Activated naive CD8-positive, alpha-beta T cell treated with anti-CD3 and anti-CD28 coated beads for 36 hours (primary cell): Measurements from ENCODE around the gene MT2A. TPM values are rescaled to one million over a fixed set of nuclear protein-coding genes. Genes with fewer than 3 reads are reported as not detected.
"Not testable (repeated sequence)": the region's sequence is repeated elsewhere in the genome, so short reads cannot be mapped to it uniquely, and the experiment has no call there.

Experiments
- DNase-seq: peaks from one replicate; pipeline ENCODE4 v3.0.0; 2021
- H3K27ac Mint-ChIP-seq: one replicate; pipeline ENCODE4 v1.8.0; 2022; ENCODE audit warnings: mild to moderate bottlenecking, moderate library complexity, mixed read lengths
- H3K27me3 Mint-ChIP-seq: one replicate; pipeline ENCODE4 v1.8.0; 2022; ENCODE audit warnings: mild to moderate bottlenecking, mixed read lengths
- H3K36me3 Mint-ChIP-seq: one replicate; pipeline ENCODE4 v1.8.0; 2021; ENCODE audit warnings: mild to moderate bottlenecking, mixed read lengths
- H3K4me1 Mint-ChIP-seq: one replicate; pipeline ENCODE4 v1.8.0; 2021; ENCODE audit warnings: mixed read lengths
- H3K4me3 Mint-ChIP-seq: one replicate; pipeline ENCODE4 v1.8.0; 2022; ENCODE audit warnings: mild to moderate bottlenecking, moderate library complexity, mixed read lengths
- H3K9me3 Mint-ChIP-seq: one replicate; pipeline ENCODE4 v1.8.0; 2022; ENCODE audit warnings: mixed read lengths
- total RNA-seq, 2 experiments: library from RNA; stranded (reverse); gene quantifications; one replicate each; pipeline ENCODE4 v1.2.3, GENCODE V29; 2021

Gene MT2A
- total RNA-seq: 100 to 1,000 TPM; 124 to 126 TPM

- peak within 1 kb of the TSS; percentile 95 for H3K27ac Mint-ChIP-seq
- peaks cover 58% of the 10 kb centered on the region for H3K4me1 Mint-ChIP-seq
- H3K4me3 Mint-ChIP-seq: peak within 1 kb of the TSS; percentile 95
- no peaks in the 10 kb centered on the region for H3K9me3 Mint-ChIP-seq
- H3K36me3 Mint-ChIP-seq: peaks cover 4% of the 10 kb centered on the region
- DNase-seq: peak; percentile 95
- H3K27me3 Mint-ChIP-seq: no peaks in the 10 kb centered on the region
Observed at GRCh38 chr16:56608043-56608875, at the start of gene MT2A. MT2A (plus strand) TSS chr16:56608584; CDS start chr16:56608656, 72 bp downstream.

- no peaks in the 10 kb centered on the region for H3K9me3 Mint-ChIP-seq
- H3K27ac Mint-ChIP-seq: no peak overlapping the region
- H3K36me3 Mint-ChIP-seq: no peaks in the 10 kb centered on the region
- no peak overlapping the region for H3K4me3 Mint-ChIP-seq
- no peaks in the 10 kb centered on the region for H3K4me1 Mint-ChIP-seq
- no peaks in the 10 kb centered on the region for H3K27me3 Mint-ChIP-seq
- no peak for DNase-seq
Observed at GRCh38 chr16:56559109-56559508, 49.3 kb upstream of the MT2A start.

GRCh38 chr16:56560447-56560846 lies 47.9 kb upstream of the MT2A start:
- Mint-ChIP-seq H3K27ac (no peak overlapping the region), H3K4me1 (no peaks in the 10 kb centered on the region)
- no peak for DNase-seq

GRCh38 chr16:56561126-56561525 lies 47.3 kb upstream of the MT2A start:
- Mint-ChIP-seq H3K9me3 (no peaks in the 10 kb centered on the region), H3K4me3 (no peak overlapping the region), H3K36me3 (no peaks in the 10 kb centered on the region), H3K27ac (no peak overlapping the region), H3K27me3 (peaks cover 3% of the 10 kb centered on the region), H3K4me1 (no peaks in the 10 kb centered on the region)
- DNase-seq: no peak

More at GRCh38 chr16:56560447-56560846, 47.9 kb upstream of the MT2A start:
- no peaks in the 10 kb centered on the region for H3K9me3 Mint-ChIP-seq
- no peaks in the 10 kb centered on the region for H3K27me3 Mint-ChIP-seq
- no peak overlapping the region for H3K4me3 Mint-ChIP-seq
- H3K36me3 Mint-ChIP-seq: no peaks in the 10 kb centered on the region

- Mint-ChIP-seq H3K27me3 (peaks cover 3% of the 10 kb centered on the region), H3K4me3 (no peak within 1 kb of the TSS), H3K9me3 (no peaks in the 10 kb centered on the region), H3K36me3 (no peaks in the 10 kb centered on the region), H3K4me1 (no peaks in the 10 kb centered on the region), H3K27ac (no peak within 1 kb of the TSS)
- no peak for DNase-seq
Observed at GRCh38 chr16:56564793-56565477, 43.4 kb upstream of the MT2A start, which contains the start of gene MT4. MT4 (plus strand) TSS chr16:56565073; CDS start chr16:56565129, 56 bp downstream.

GRCh38 chr16:56569971-56570370 lies 38.4 kb upstream of the MT2A start:
- peaks cover 4% of the 10 kb centered on the region for H3K9me3 Mint-ChIP-seq

DNA sequence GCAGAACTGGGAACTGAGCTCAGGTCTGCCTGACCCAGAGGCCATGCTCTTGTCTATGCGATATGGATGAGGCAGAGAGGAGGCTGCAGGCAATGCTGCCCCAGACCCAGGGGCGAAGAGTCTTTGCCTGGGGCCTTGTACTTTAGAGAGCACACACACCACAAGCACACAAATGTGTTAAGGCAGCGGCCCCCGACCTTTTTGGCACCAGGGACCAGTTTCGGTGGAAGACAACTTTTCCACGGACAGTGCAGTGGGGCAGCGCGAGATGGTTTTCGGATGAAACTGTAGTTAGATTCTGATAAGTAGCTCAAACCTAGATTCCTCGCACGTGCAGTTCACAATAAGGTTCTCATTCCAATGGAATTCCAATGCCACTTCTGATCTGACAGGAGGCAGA lies 36.9 kb upstream of the MT2A start:
- no peaks in the 10 kb centered on the region for H3K4me1 Mint-ChIP-seq
- no peak for DNase-seq
- H3K9me3 Mint-ChIP-seq: peaks cover 4% of the 10 kb centered on the region
- H3K4me3 Mint-ChIP-seq: no peak overlapping the region
- no peak overlapping the region for H3K27ac Mint-ChIP-seq
- no peaks in the 10 kb centered on the region for H3K36me3 Mint-ChIP-seq
- H3K27me3 Mint-ChIP-seq: no peaks in the 10 kb centered on the region

More at GRCh38 chr16:56569971-56570370, 38.4 kb upstream of the MT2A start:
- no peak overlapping the region for H3K27ac Mint-ChIP-seq
- H3K4me1 Mint-ChIP-seq: no peaks in the 10 kb centered on the region
- DNase-seq: no peak
- no peak overlapping the region for H3K4me3 Mint-ChIP-seq
- no peaks in the 10 kb centered on the region for H3K36me3 Mint-ChIP-seq
- H3K27me3 Mint-ChIP-seq: peaks cover 3% of the 10 kb centered on the region

DNA sequence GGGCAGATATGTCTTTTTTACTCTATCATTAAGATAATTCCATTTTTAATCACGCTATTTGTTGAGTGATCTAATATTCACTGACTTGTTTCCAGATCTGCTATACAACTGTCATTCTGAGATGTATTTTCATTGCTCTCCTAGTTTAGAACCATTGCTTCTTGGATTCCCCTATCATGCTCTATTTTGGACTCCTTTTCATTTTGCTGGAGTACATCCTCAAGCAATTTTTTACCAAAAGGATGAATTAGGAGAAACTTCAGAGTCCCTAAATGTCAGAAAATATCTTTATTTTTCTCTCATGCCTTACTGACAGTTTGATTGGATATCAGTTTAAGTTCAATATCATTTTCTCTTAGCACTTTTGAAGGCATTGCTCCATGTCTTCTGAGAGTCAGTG lies 33.8 kb upstream of the MT2A start:
- Mint-ChIP-seq H3K4me1 (peaks cover 5% of the 10 kb centered on the region), H3K27me3 (no peaks in the 10 kb centered on the region)

DNA sequence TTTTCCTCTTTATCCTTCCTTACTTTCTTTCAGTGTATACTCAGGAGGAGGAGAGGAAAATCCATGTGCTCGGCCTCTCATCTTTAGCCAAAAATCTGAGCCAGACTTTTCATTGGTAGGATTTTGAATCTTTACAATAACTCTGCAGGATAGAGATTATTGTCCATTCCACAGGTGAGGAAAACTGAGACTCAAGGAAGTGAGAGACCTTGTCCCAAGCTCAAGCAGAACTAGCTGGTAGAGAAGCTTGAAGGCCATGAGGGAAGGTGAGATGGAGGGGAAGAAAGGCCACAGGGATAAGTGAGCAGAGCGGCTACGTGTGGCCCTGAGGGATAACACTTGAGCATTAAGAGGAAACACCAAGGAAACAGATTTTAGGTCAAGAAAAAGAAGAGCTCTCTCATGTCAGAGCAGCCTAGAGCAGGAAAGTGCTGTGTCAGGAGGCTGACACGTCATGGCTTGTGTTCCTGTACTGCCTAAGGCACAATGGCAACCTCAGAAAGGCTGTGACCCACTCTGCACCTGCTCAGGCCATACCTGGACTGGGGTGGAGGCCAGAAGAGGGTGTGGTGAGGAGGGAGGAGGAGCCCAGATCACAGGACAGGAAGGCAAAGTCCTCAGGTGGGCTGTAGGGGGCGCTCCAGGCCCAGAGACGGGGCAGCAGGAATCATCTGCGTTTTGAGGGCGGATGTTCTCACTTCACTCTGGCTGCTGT lies 31.6 kb upstream of the MT2A start:
- peaks cover 4% of the 10 kb centered on the region for H3K9me3 Mint-ChIP-seq
- H3K36me3 Mint-ChIP-seq: no peaks in the 10 kb centered on the region
- H3K27me3 Mint-ChIP-seq: no peaks in the 10 kb centered on the region
- no peak overlapping the region for H3K4me3 Mint-ChIP-seq
- H3K4me1 Mint-ChIP-seq: peaks cover 5% of the 10 kb centered on the region
- no peak overlapping the region for H3K27ac Mint-ChIP-seq
- peak; percentile 86 for DNase-seq

More for the DNA sequence above, 33.8 kb upstream of the MT2A start:
- Mint-ChIP-seq H3K9me3 (peaks cover 4% of the 10 kb centered on the region), H3K27ac (no peak overlapping the region), H3K4me3 (no peak overlapping the region), H3K36me3 (no peaks in the 10 kb centered on the region)
- no peak for DNase-seq

DNA sequence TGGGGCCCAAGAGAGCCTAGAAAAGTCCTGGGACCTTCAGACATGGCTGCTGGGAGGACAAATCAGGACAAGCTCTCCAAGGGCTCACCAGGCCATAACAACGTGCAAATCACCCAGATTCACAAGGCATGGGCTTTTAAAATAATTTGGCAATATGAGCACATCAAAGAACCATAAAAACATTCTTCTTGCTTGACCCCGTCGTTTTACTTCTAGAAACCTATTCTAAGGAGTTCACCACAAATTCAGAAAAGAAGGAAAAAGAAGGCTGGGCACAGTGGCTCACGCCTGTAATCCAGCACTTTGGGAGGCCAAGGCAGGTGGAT lies 31.1 kb upstream of the MT2A start:
- Mint-ChIP-seq H3K4me1 (peaks cover 5% of the 10 kb centered on the region), H3K27me3 (no peaks in the 10 kb centered on the region), H3K9me3 (peaks cover 4% of the 10 kb centered on the region), H3K36me3 (no peaks in the 10 kb centered on the region), H3K4me3 (no peak overlapping the region), H3K27ac (peak overlapping the region; percentile 20)
- DNase-seq: no peak

GRCh38 chr16:56580391-56581048 lies 27.9 kb upstream of the MT2A start:
- H3K36me3 Mint-ChIP-seq: no peaks in the 10 kb centered on the region
- no peaks in the 10 kb centered on the region for H3K27me3 Mint-ChIP-seq
- no peaks in the 10 kb centered on the region for H3K9me3 Mint-ChIP-seq
- no peak overlapping the region for H3K27ac Mint-ChIP-seq
- H3K4me1 Mint-ChIP-seq: peaks cover 5% of the 10 kb centered on the region
- DNase-seq: no peak
- no peak overlapping the region for H3K4me3 Mint-ChIP-seq

DNA sequence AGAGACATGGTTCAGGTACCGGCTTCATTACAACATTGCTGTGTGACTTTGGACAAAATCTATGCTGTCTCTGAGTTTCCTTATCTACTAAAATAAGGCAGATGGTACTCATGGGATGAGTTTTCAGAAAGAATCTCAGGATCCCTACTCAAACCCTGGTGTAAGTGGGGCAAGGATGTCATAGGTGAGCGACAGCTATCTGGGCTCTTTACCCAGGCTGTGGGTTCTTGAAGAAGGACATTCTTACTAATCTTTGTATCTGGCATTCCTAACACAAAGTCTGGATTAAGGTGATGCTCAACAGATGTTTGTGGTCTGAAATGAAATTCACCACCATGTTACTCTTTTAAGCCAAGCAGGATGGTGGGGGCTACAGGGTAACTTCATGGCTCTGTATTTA lies 25.5 kb upstream of the MT2A start:
- not testable (repeated sequence) for H3K36me3 Mint-ChIP-seq, H3K4me3 Mint-ChIP-seq, DNase-seq, H3K4me1 Mint-ChIP-seq, H3K27me3 Mint-ChIP-seq, H3K27ac Mint-ChIP-seq, H3K9me3 Mint-ChIP-seq

DNA sequence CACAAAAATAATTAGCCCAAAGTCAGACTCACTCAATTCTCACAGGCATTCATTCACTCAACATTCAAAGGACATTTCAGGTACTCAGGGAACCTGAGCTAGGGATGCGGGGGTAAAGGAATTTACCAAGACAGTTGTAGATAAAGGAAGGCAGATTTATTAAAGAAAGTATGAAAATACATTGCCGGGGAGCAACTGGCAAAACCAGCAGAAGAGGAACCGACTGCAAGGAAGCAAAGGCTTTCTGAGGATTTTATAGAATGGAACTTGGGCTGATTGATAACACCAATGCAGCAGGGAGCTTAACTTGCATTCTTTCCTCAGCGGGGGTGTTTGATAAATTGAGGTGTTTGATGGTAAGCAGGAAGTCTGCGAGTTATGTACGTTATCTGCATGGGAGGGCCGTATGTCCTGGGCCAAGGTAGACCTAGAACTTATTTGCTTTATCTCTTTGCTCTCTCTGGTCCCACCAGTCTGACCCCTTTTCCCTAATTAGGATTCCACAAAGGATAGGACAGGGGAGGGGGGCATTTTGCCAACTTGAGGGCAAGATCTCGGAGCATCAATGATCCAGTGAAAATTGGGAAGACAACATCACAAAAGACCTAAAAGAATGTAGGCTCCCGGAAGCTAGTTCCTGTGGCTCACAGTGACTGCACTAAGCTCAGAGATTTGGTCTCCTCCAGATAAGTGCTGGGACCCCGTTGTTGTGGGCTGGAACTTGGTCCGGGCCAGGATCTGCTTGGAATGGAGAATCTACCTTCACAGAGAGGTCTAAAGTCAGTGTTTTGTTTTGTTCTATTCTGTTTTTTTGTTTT lies 24.8 kb upstream of the MT2A start:
- no peak for DNase-seq
- H3K36me3 Mint-ChIP-seq: no peaks in the 10 kb centered on the region
- H3K9me3 Mint-ChIP-seq: no peaks in the 10 kb centered on the region
- no peak overlapping the region for H3K4me3 Mint-ChIP-seq
- no peaks in the 10 kb centered on the region for H3K4me1 Mint-ChIP-seq
- H3K27me3 Mint-ChIP-seq: peaks cover under 1% of the 10 kb centered on the region
- H3K27ac Mint-ChIP-seq: no peak overlapping the region

- Mint-ChIP-seq H3K9me3 (no peaks in the 10 kb centered on the region), H3K4me3 (no peak overlapping the region), H3K27ac (no peak overlapping the region), H3K36me3 (no peaks in the 10 kb centered on the region), H3K4me1 (peaks cover 4% of the 10 kb centered on the region), H3K27me3 (peaks cover 6% of the 10 kb centered on the region)
- no peak for DNase-seq
Observed at GRCh38 chr16:56584276-56584675, 24.1 kb upstream of the MT2A start.
